HUDEP-2 (cell line): ENCODE results near the gene CHD2.
"Not testable (repeated sequence)": the region's sequence is repeated elsewhere in the genome, so short reads cannot be mapped to it uniquely, and the experiment has no call there.

Source experiments
- DNase-seq, 76 experiments: peaks; one replicate each; lab custom pipeline; 2025; ENCODE audit not compliant: unreplicated experiment in 76 of 76; lab: John Stamatoyannopoulos, UW

CHD2 gene

GRCh38 chr15:92903966-92904721 is 4.0 kb downstream of the CHD2 start:
- peak; percentile 72 to 99 (median 97) for DNase-seq

- no peak for DNase-seq
Measured at GRCh38 chr15:92904722-92905571, 4.8 kb downstream of the CHD2 start.

GRCh38 chr15:92906020-92906419 is 5.9 kb downstream of the CHD2 start:
- peak in 1 of 76 experiments; percentile 21 for DNase-seq

GRCh38 chr15:92906563-92907081 is 6.5 kb downstream of the CHD2 start:
- DNase-seq: peak in 21 of 76 experiments; percentile 8 to 66 (median 29)

- DNase-seq: peak in 2 of 76 experiments; percentile 14 to 23
Measured at GRCh38 chr15:92907229-92907628, 7.1 kb downstream of the CHD2 start.

- DNase-seq: peak in 15 of 76 experiments; percentile 10 to 53 (median 21)
Measured at GRCh38 chr15:92907896-92908712, 8.0 kb downstream of the CHD2 start.

GRCh38 chr15:92908713-92909057 is 8.6 kb downstream of the CHD2 start:
- DNase-seq: no peak

GRCh38 chr15:92909136-92909781 is 9.1 kb downstream of the CHD2 start:
- no peak for DNase-seq

- DNase-seq: no peak
Measured at GRCh38 chr15:92910451-92910850, 10.3 kb downstream of the CHD2 start.

GRCh38 chr15:92914103-92914499 is 14.0 kb downstream of the CHD2 start:
- peak in 1 of 76 experiments; percentile 2 for DNase-seq

GRCh38 chr15:92914768-92915221 is 14.7 kb downstream of the CHD2 start:
- no peak for DNase-seq

- no peak for DNase-seq
Measured at GRCh38 chr15:92915766-92916435, 15.8 kb downstream of the CHD2 start.

GRCh38 chr15:92917598-92918407 is 17.7 kb downstream of the CHD2 start:
- peak in 74 of 76 experiments; percentile 27 to 94 (median 82) for DNase-seq

- not testable (repeated sequence) for DNase-seq
Measured at GRCh38 chr15:92918881-92919280, 18.8 kb downstream of the CHD2 start.

GRCh38 chr15:92920595-92921161 is 20.6 kb downstream of the CHD2 start:
- no peak for DNase-seq

GRCh38 chr15:92921215-92922131 is 21.3 kb downstream of the CHD2 start:
- DNase-seq: no peak

GRCh38 chr15:92922418-92923002 is 22.4 kb downstream of the CHD2 start:
- no peak for DNase-seq
